ENCODE results near the gene FTL. TPM values are rescaled to one million over a fixed set of nuclear protein-coding genes. Genes with fewer than 3 reads are reported as not detected.

Gene FTL
- total RNA-seq, 1 donor from 2014 or later: 1,701 TPM

DNA sequence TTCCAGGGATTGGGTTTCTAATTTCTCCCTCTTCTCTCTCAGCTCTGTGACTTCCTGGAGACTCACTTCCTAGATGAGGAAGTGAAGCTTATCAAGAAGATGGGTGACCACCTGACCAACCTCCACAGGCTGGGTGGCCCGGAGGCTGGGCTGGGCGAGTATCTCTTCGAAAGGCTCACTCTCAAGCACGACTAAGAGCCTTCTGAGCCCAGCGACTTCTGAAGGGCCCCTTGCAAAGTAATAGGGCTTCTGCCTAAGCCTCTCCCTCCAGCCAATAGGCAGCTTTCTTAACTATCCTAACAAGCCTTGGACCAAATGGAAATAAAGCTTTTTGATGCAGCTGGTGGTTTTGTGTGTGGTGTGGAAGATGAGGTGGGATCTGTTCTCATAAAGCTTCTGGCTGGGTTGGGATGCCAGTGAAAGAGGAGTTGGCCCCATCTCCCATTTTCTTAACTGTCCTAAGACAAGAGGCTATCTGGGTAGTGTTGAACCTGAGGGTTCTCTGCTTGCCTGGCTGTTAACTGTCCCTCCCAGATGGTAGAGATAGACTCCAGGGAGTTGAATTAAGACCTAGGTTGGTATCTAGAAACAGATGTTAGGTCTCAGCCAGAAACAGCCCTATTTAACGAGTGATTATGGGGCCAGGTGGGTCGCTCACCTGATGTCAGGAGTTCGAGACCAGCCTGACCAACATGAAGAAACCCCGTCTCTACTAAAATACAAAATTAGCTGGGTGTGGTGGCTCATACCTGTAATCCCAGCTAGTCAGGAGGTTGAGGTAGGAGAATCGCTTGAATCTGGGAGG is 1.6 kb downstream of the FTL start:
- Histone ChIP-seq H3K27me3 (ENCODE audit: control insufficient read depth, insufficient read depth, low read length) (no peaks in the 10 kb centered on the region), H3K4me3 (ENCODE audit: low read depth, low read length) (peak overlapping the region; percentile 85), H3K36me3 (ENCODE audit: control insufficient read depth, insufficient read depth, low read length) (peaks cover 13% of the 10 kb centered on the region)
- DNase-seq (ENCODE audit: low read depth): no peak
- TF ChIP-seq CTCF (IDR thresholded peaks at IDR 0.05; ENCODE audit: insufficient read depth, low read length, severe bottlenecking): no peak
- FAIRE-seq: no peak

DNA sequence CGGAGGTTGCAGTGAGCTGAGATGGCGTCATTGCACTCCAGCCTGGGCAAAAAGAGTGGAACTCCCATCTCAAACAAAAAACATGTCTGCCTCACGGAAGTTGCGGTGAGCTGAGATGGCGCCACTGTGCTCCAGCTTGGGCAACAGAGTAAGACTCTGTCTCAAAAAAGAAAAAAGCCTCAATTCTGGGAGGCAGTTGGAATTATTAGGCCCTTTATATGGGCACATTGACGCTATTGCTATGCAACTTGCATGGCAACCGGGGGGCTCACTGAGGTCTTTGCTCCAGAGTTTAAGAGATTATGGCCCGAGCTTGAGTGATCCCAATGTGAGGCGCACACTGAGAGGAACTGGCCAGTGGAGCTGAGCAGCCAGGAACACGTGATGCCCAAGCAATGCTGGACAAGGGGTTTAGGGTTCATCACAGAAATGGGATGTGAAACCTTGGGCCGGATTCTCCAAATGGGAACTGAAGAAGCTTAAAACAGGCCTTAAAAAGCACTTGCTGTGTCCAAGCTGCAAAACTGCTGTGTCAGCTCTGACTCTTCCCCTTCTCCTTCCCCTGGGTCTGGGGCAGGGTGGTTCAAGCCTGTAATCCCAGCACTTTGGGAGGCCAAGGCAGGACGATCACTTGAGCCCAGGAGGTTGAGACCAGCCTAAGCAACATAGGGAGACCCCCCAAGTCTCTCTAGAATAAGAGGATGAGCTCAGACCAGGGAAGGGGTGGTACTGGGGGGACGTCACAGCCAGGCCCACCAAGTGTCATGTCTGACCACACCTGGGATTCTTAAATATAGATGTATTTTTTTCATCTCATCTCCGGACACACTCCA is 2.5 kb downstream of the FTL start:
- no peak for TF ChIP-seq CTCF (IDR thresholded peaks at IDR 0.05; ENCODE audit: insufficient read depth, low read length, severe bottlenecking)
- Histone ChIP-seq H3K36me3 (ENCODE audit: control insufficient read depth, insufficient read depth, low read length) (peaks cover 13% of the 10 kb centered on the region), H3K27me3 (ENCODE audit: control insufficient read depth, insufficient read depth, low read length) (no peaks in the 10 kb centered on the region), H3K4me3 (ENCODE audit: low read depth, low read length) (no peak overlapping the region)
- peak; percentile 29 for DNase-seq (ENCODE audit: low read depth)
- FAIRE-seq: no peak

DNA sequence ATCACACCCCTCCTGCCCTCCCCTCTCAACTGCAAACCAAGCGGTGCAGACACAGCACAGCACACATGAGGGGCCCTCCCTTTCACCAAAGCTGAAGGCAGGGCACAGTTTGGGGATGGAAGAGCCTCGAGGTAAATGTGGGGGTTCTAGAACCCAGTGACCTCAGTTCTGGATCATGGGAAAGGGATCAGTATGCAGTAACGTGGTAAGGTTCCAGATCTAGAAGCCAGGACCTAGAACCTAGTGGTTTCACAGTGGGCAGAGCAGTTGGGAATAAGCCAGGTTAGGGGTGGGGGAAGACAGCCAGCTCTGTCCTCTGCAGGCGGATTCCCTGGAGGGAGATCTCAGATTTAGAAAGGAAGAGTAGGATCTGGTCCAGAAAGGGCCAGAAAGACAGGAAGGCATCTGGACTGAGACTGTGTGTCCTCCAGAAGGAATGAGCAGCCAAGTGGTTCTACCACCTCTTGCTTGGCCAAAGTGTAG is 3.1 kb downstream of the FTL start:
- DNase-seq (ENCODE audit: low read depth) (no peak), FAIRE-seq (no peak)
- Histone ChIP-seq H3K27me3 (ENCODE audit: control insufficient read depth, insufficient read depth, low read length) (no peaks in the 10 kb centered on the region), H3K4me3 (ENCODE audit: low read depth, low read length) (no peak overlapping the region), H3K36me3 (ENCODE audit: control insufficient read depth, insufficient read depth, low read length) (peaks cover 13% of the 10 kb centered on the region)
- no peak for TF ChIP-seq CTCF (IDR thresholded peaks at IDR 0.05; ENCODE audit: insufficient read depth, low read length, severe bottlenecking)

DNA sequence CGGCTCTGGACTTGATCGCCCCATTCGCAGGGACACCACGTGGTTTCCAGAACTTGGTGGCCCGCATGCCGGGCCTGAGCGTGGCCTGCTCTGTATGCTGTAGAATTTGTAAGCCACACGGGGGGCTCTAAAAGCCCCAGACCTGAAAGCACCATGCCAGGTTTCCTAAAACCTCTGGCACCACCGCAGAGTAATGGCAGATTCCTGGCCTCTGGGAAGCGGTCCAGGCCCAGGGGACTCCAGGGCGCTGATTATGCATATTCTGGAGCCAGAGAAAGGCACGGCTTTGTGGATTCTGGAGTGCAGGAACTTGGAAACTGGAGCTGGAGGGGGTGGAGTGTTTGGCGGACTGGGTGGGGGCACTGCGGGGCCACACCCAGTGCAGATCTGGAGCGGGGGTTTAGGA is 3.7 kb downstream of the FTL start:
- Histone ChIP-seq H3K36me3 (ENCODE audit: control insufficient read depth, insufficient read depth, low read length) (peaks cover 15% of the 10 kb centered on the region), H3K4me3 (ENCODE audit: low read depth, low read length) (no peak overlapping the region)

More for the DNA sequence above, 3.7 kb downstream of the FTL start:
- DNase-seq (ENCODE audit: low read depth): no peak
- no peaks in the 10 kb centered on the region for H3K27me3 ChIP-seq (ENCODE audit: control insufficient read depth, insufficient read depth, low read length)
- TF ChIP-seq CTCF (IDR thresholded peaks at IDR 0.05; ENCODE audit: insufficient read depth, low read length, severe bottlenecking): no peak
- no peak for FAIRE-seq
